CD8-positive, alpha-beta memory T cell (primary cell): ENCODE results near the gene FBXW11. TPM values are rescaled to one million over a fixed set of nuclear protein-coding genes. Genes with fewer than 3 reads are reported as not detected.

Source experiments
- CTCF ChIA-PET: fragments of 350-600 bp; sonication (Branson Sonifier 250); formaldehyde crosslinking; loops from one replicate; lab custom pipeline; 2021; ENCODE audit warnings: antibody characterized with exemption; lab: Charles Lee
- POLR2A ChIA-PET: fragments of 350-600 bp; sonication (Branson Sonifier 250); formaldehyde crosslinking; loops from one replicate; lab custom pipeline; 2021; ENCODE audit warnings: antibody characterized with exemption; lab: Charles Lee
- DNase-seq, 5 donors: peaks; one replicate each; pipeline versions ENCODE4 v3.0.0 to v3.0.0-alpha.2; 2020 to 2022; ENCODE audit warnings: mixed read lengths in 1 of 5
- H3K27ac ChIP-seq: one replicate; pipeline ENCODE4 v1.7.0; 2013; ENCODE audit warnings: low read depth, mild to moderate bottlenecking, low read length, moderate library complexity
- H3K27me3 ChIP-seq: 2 replicates; pipeline ENCODE4 v1.7.0; 2013; ENCODE audit warnings: low read length, mild to moderate bottlenecking; ENCODE audit not compliant: insufficient read depth, poor library complexity, severe bottlenecking
- H3K36me3 ChIP-seq: 2 replicates; pipeline ENCODE4 v1.7.0; 2013; ENCODE audit warnings: mild to moderate bottlenecking, low read length, moderate library complexity; ENCODE audit not compliant: insufficient read depth
- H3K4me1 ChIP-seq: 2 replicates; pipeline ENCODE4 v1.7.0; 2013; ENCODE audit warnings: mild to moderate bottlenecking, low read length, moderate library complexity; ENCODE audit not compliant: insufficient read depth
- H3K4me3 ChIP-seq: 2 replicates; pipeline ENCODE4 v1.7.0; 2013; ENCODE audit warnings: mild to moderate bottlenecking, low read length
- H3K9me3 ChIP-seq: 2 replicates; pipeline ENCODE4 v1.7.0; 2013; ENCODE audit warnings: mild to moderate bottlenecking, low read length
- H3K27ac Mint-ChIP-seq, 8 donors: one replicate each; pipeline ENCODE4 v1.8.0; 2020 to 2021; ENCODE audit warnings: mixed read lengths in 8 of 8, mild to moderate bottlenecking in 6 of 8, inconsistent platforms in 3 of 8, moderate library complexity in 3 of 8
- H3K27me3 Mint-ChIP-seq, 2 donors: one replicate each; pipeline ENCODE4 v1.8.0; 2020 to 2021; ENCODE audit warnings: mixed read lengths in 2 of 2, mild to moderate bottlenecking in 1 of 2, moderate library complexity in 1 of 2
- H3K36me3 Mint-ChIP-seq, 3 donors: one replicate each; pipeline ENCODE4 v1.8.0; 2020 to 2021; ENCODE audit warnings: mixed read lengths in 3 of 3, inconsistent platforms in 1 of 3, mild to moderate bottlenecking in 1 of 3
- H3K4me1 Mint-ChIP-seq, 3 donors: one replicate each; pipeline ENCODE4 v1.8.0; 2020 to 2021; ENCODE audit warnings: mixed read lengths in 3 of 3, inconsistent platforms in 1 of 3, mild to moderate bottlenecking in 1 of 3
- H3K4me3 Mint-ChIP-seq, 7 donors: one replicate each; pipeline ENCODE4 v1.8.0; 2020 to 2021; ENCODE audit warnings: mixed read lengths in 7 of 7, mild to moderate bottlenecking in 6 of 7, moderate library complexity in 4 of 7, inconsistent platforms in 2 of 7
- H3K9me3 Mint-ChIP-seq, 5 donors: one replicate each; pipeline ENCODE4 v1.8.0; 2020 to 2022; ENCODE audit warnings: mixed read lengths in 5 of 5, mild to moderate bottlenecking in 3 of 5, moderate library complexity in 2 of 5, inconsistent platforms in 1 of 5
- polyA plus RNA-seq: library from polyadenylated mRNA; unstranded; fragments of 300-500 nt; fragmentation: Illumina TruSeq; gene quantifications from one replicate; pipeline ENCODE4 v1.2.3, GENCODE V29; 2021
- total RNA-seq, 2 experiments: library from RNA; stranded (reverse); gene quantifications; one replicate each; pipeline ENCODE4 v1.2.3, GENCODE V29; 2021

Gene FBXW11
- total and polyA plus RNA-seq, 3 experiments from 2014 or later: 25.8 to 46.9 (median 44.7) TPM

- H3K4me1 ChIP-seq: no peaks in the 10 kb centered on the region
- CTCF ChIA-PET: no interaction called here
- H3K27ac ChIP-seq: no peak overlapping the region
- Mint-ChIP-seq H3K27me3 (peaks cover 0 to 1% of the 10 kb centered on the region in 2 donors), H3K9me3 (no peaks in the 10 kb centered on the region), H3K4me3 (no peak overlapping the region), H3K27ac (peak overlapping the region in 1 of 8 donors; percentile 67), H3K4me1 (no peaks in the 10 kb centered on the region), H3K36me3 (peaks cover 0 to 1% (median 0%) of the 10 kb centered on the region in 3 donors)
- no peak overlapping the region for H3K4me3 ChIP-seq
- no peak for DNase-seq
- POLR2A ChIA-PET: no interaction called here
- no peaks in the 10 kb centered on the region for H3K9me3 ChIP-seq
- H3K36me3 ChIP-seq: no peaks in the 10 kb centered on the region
- no peaks in the 10 kb centered on the region for H3K27me3 ChIP-seq
Observed at GRCh38 chr5:172015346-172015745, 8.9 kb upstream of the FBXW11 start.

- Mint-ChIP-seq H3K36me3 (peaks cover 0 to 11% (median 0%) of the 10 kb centered on the region in 3 donors), H3K4me3 (peak overlapping the region in 1 of 7 donors; percentile 58), H3K9me3 (no peaks in the 10 kb centered on the region), H3K27ac (peak overlapping the region in 1 of 8 donors; percentile 64), H3K27me3 (peaks cover 0 to under 1% of the 10 kb centered on the region in 2 donors), H3K4me1 (peaks cover 17 to 27% (median 22%) of the 10 kb centered on the region in 3 donors)
- ChIA-PET CTCF (interaction anchor here (1.9 kb wide), 1 partner anchor 178 kb away, joined by 9 read pairs; the partner anchor contains the start of gene STK10), POLR2A (no interaction called here)
- no peak overlapping the region for H3K27ac ChIP-seq
- no peak for DNase-seq
- H3K36me3 ChIP-seq: no peaks in the 10 kb centered on the region
- H3K4me1 ChIP-seq: peaks cover 17% of the 10 kb centered on the region
- no peaks in the 10 kb centered on the region for H3K27me3 ChIP-seq
- H3K9me3 ChIP-seq: no peaks in the 10 kb centered on the region
- no peak overlapping the region for H3K4me3 ChIP-seq
Observed at GRCh38 chr5:172010278-172010677, 3.8 kb upstream of the FBXW11 start.

GRCh38 chr5:172009536-172010270, 3.3 kb upstream of the FBXW11 start:
- DNase-seq: no peak
- no peaks in the 10 kb centered on the region for H3K27me3 ChIP-seq
- Mint-ChIP-seq H3K36me3 (peaks cover 0 to 11% (median 2%) of the 10 kb centered on the region in 3 donors), H3K4me1 (peaks cover 23 to 33% (median 27%) of the 10 kb centered on the region in 3 donors), H3K9me3 (no peaks in the 10 kb centered on the region), H3K27ac (peak overlapping the region in 2 of 8 donors; percentile 21 to 64), H3K4me3 (peak overlapping the region in 1 of 7 donors; percentile 95), H3K27me3 (no peaks in the 10 kb centered on the region)
- H3K4me1 ChIP-seq: peaks cover 23% of the 10 kb centered on the region
- CTCF ChIA-PET: interaction anchor here (0.9 to 1.9 kb wide), 3 partner anchors 11 to 179 kb away, joined by 3 to 9 read pairs (median 3); partner anchors contain the start of gene STK10
- no peaks in the 10 kb centered on the region for H3K9me3 ChIP-seq
- POLR2A ChIA-PET: no interaction called here
- H3K4me3 ChIP-seq: no peak overlapping the region
- H3K36me3 ChIP-seq: no peaks in the 10 kb centered on the region
- no peak overlapping the region for H3K27ac ChIP-seq

GRCh38 chr5:172008689-172009141, 2.3 kb upstream of the FBXW11 start:
- no peaks in the 10 kb centered on the region for H3K36me3 ChIP-seq
- no peak overlapping the region for H3K27ac ChIP-seq
- Mint-ChIP-seq H3K4me1 (peaks cover 28 to 38% (median 34%) of the 10 kb centered on the region in 3 donors), H3K36me3 (peaks cover 0 to 11% (median 2%) of the 10 kb centered on the region in 3 donors), H3K27me3 (no peaks in the 10 kb centered on the region), H3K9me3 (no peaks in the 10 kb centered on the region), H3K27ac (peak overlapping the region in 4 of 8 donors; percentile 8 to 89 (median 43)), H3K4me3 (peak overlapping the region in 1 of 7 donors; percentile 95)
- H3K4me3 ChIP-seq: no peak overlapping the region
- peaks cover 32% of the 10 kb centered on the region for H3K4me1 ChIP-seq
- ChIA-PET CTCF (interaction anchor here (1.0 to 4.6 kb wide), 4 partner anchors 10 to 180 kb away, joined by 3 to 29 read pairs (median 7); partner anchors contain the start of gene STK10), POLR2A (interaction anchor here (2.8 kb wide), 1 partner anchor 178 kb away, joined by 15 read pairs; no protein-coding TSS in a partner anchor)
- no peaks in the 10 kb centered on the region for H3K9me3 ChIP-seq
- no peak for DNase-seq
- no peaks in the 10 kb centered on the region for H3K27me3 ChIP-seq

- Histone ChIP-seq H3K9me3 (no peaks in the 10 kb centered on the region), H3K4me1 (peaks cover 38% of the 10 kb centered on the region), H3K36me3 (no peaks in the 10 kb centered on the region), H3K4me3 (no peak overlapping the region), H3K27ac (no peak overlapping the region), H3K27me3 (no peaks in the 10 kb centered on the region)
- peak overlapping the region in 6 of 8 donors; percentile 17 to 100 (median 80) for H3K27ac Mint-ChIP-seq
- ChIA-PET CTCF (interaction anchor here (1.3 to 4.6 kb wide), 6 partner anchors 21 to 275 kb away, joined by 4 to 29 read pairs (median 8); partner anchors contain the start of genes STK10 and UBTD2), POLR2A (interaction anchor here (0.6 to 2.8 kb wide), 6 partner anchors 131 to 849 kb away, joined by 3 to 15 read pairs (median 6); partner anchors contain the start of gene DUSP1)
- no peaks in the 10 kb centered on the region for H3K27me3 Mint-ChIP-seq
- DNase-seq: no peak
- H3K36me3 Mint-ChIP-seq: peaks cover 0 to 11% (median 2%) of the 10 kb centered on the region in 3 donors
- no peaks in the 10 kb centered on the region for H3K9me3 Mint-ChIP-seq
- peak overlapping the region; percentile 79 to 97 (median 95) for H3K4me3 Mint-ChIP-seq
- H3K4me1 Mint-ChIP-seq: peaks cover 34 to 45% (median 41%) of the 10 kb centered on the region in 3 donors
Observed at GRCh38 chr5:172008111-172008455, 1.6 kb upstream of the FBXW11 start.

GRCh38 chr5:172007175-172008110, 1.0 kb upstream of the FBXW11 start:
- peak overlapping the region; percentile 89 to 100 (median 98) for H3K27ac Mint-ChIP-seq
- H3K27ac ChIP-seq: peak overlapping the region; percentile 97
- H3K9me3 ChIP-seq: no peaks in the 10 kb centered on the region
- peaks cover 40% of the 10 kb centered on the region for H3K4me1 ChIP-seq
- CTCF ChIA-PET: interaction anchor here (0.9 to 4.6 kb wide), 16 partner anchors 17 to 286 kb away, joined by 3 to 29 read pairs (median 6); partner anchors contain the start of genes STK10 and UBTD2
- peak overlapping the region; percentile 89 to 97 (median 95) for H3K4me3 Mint-ChIP-seq
- POLR2A ChIA-PET: interaction anchor here (0.6 to 2.8 kb wide), 23 partner anchors 10 to 1050 kb away, joined by 3 to 17 read pairs (median 4); partner anchors contain the start of genes DUSP1 and STK10
- no peaks in the 10 kb centered on the region for H3K9me3 Mint-ChIP-seq
- H3K36me3 ChIP-seq: no peaks in the 10 kb centered on the region
- peak in 1 of 5 donors; percentile 50 for DNase-seq
- peaks cover 0 to 11% (median 2%) of the 10 kb centered on the region in 3 donors for H3K36me3 Mint-ChIP-seq
- H3K27me3 Mint-ChIP-seq: no peaks in the 10 kb centered on the region
- H3K4me1 Mint-ChIP-seq: peaks cover 39 to 50% (median 47%) of the 10 kb centered on the region in 3 donors
- no peaks in the 10 kb centered on the region for H3K27me3 ChIP-seq
- peak overlapping the region; percentile 100 for H3K4me3 ChIP-seq

GRCh38 chr5:172005708-172006320, 624 bp downstream of the FBXW11 start:
- H3K4me1 ChIP-seq: peaks cover 57% of the 10 kb centered on the region

More at GRCh38 chr5:172005708-172006320, 624 bp downstream of the FBXW11 start:
- Histone ChIP-seq H3K27ac (peak overlapping the region; percentile 97), H3K27me3 (no peaks in the 10 kb centered on the region), H3K9me3 (no peaks in the 10 kb centered on the region), H3K4me3 (peak overlapping the region; percentile 100), H3K36me3 (no peaks in the 10 kb centered on the region)
- ChIA-PET CTCF (interaction anchor here (0.8 to 4.6 kb wide), 14 partner anchors 9 to 288 kb away, joined by 3 to 29 read pairs (median 4); partner anchors contain the start of gene STK10), POLR2A (interaction anchor here (0.8 to 2.8 kb wide), 14 partner anchors 9 to 1882 kb away, joined by 3 to 17 read pairs (median 6); partner anchors contain the start of genes CPEB4, FGF18 and STK10)
- Mint-ChIP-seq H3K4me3 (peak overlapping the region; percentile 89 to 96 (median 95)), H3K4me1 (peaks cover 54 to 67% (median 63%) of the 10 kb centered on the region in 3 donors), H3K27me3 (no peaks in the 10 kb centered on the region), H3K9me3 (no peaks in the 10 kb centered on the region), H3K27ac (peak overlapping the region; percentile 89 to 97 (median 95)), H3K36me3 (peaks cover 0 to 11% (median 2%) of the 10 kb centered on the region in 3 donors)
- DNase-seq: peak in 3 of 5 donors; percentile 5 to 52 (median 13)
